GM12801 (cell line): Measurements from ENCODE around the gene GRIA1.

ENCODE experiments used
- CTCF ChIP-seq: IDR thresholded peaks from one replicate; pipeline ENCODE4 v1.5.1; 2011; ENCODE audit warnings: control low read depth; ENCODE audit not compliant: insufficient read length; ENCODE audit errors: extremely low read depth

GRIA1 gene

GRCh38 chr5:153584960-153585359 is 94.5 kb downstream of the GRIA1 start:
- no peak for TF ChIP-seq CTCF

GRCh38 chr5:153585622-153586277 is 95.3 kb downstream of the GRIA1 start:
- TF ChIP-seq CTCF: no peak

GRCh38 chr5:153592081-153592480 is 101.6 kb downstream of the GRIA1 start:
- no peak for TF ChIP-seq CTCF

- no peak for TF ChIP-seq CTCF
These were observed 104.3 kb downstream of the GRIA1 start for GRCh38 chr5:153594785-153595184.

- TF ChIP-seq CTCF: no peak
These were observed 107.6 kb downstream of the GRIA1 start for GRCh38 chr5:153598099-153598498.

- TF ChIP-seq CTCF: no peak
These were observed 110.9 kb downstream of the GRIA1 start for GRCh38 chr5:153601377-153601776.

- no peak for TF ChIP-seq CTCF
These were observed 114.9 kb downstream of the GRIA1 start for GRCh38 chr5:153605386-153605785.
